ENCODE results near the gene ARSI.

ARSI gene

DNA sequence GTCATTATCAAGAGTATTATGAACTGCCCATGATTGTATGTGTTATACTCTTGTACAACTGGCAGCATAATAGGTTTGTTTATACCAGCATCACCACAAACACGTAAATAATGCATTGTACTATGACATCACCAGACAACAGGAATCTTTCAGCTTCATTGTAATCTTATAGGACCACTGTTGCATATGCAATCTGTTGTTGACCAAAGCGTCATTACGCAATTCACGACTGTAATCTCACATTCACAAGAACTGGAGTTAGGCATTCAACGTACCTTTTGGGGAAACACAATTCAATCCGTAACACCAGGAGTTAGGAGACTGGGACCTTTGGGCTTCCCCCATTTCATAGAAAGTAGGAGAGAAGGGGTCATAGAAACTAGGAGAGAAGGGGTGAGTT, 20.4 kb upstream of the ARSI start:
- TF ChIP-seq, protein P1, sequence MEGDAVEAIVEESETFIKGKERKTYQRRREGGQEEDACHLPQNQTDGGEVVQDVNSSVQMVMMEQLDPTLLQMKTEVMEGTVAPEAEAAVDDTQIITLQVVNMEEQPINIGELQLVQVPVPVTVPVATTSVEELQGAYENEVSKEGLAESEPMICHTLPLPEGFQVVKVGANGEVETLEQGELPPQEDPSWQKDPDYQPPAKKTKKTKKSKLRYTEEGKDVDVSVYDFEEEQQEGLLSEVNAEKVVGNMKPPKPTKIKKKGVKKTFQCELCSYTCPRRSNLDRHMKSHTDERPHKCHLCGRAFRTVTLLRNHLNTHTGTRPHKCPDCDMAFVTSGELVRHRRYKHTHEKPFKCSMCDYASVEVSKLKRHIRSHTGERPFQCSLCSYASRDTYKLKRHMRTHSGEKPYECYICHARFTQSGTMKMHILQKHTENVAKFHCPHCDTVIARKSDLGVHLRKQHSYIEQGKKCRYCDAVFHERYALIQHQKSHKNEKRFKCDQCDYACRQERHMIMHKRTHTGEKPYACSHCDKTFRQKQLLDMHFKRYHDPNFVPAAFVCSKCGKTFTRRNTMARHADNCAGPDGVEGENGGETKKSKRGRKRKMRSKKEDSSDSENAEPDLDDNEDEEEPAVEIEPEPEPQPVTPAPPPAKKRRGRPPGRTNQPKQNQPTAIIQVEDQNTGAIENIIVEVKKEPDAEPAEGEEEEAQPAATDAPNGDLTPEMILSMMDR (conservative IDR thresholded peaks at IDR 0.05; ENCODE audit: low read depth, low read length) = no peak
- Histone ChIP-seq H3K9ac (no peak overlapping the region), H2AFZ (ENCODE audit: low read depth) (no peak overlapping the region), H3K79me2 (ENCODE audit: insufficient read depth, low read depth) (no peaks in the 10 kb centered on the region), H3K36me3 (ENCODE audit: insufficient read depth) (no peaks in the 10 kb centered on the region), H3K4me3 (IDR thresholded peaks at IDR 0.05; ENCODE audit: insufficient read depth, low read depth, low read length) (no peak overlapping the region), H4K20me1 (ENCODE audit: insufficient read depth) (no peaks in the 10 kb centered on the region), H3K27me3 (ENCODE audit: insufficient read depth, low read depth) (no peaks in the 10 kb centered on the region), H3K4me2 (no peak overlapping the region), H3K4me1 (ENCODE audit: low read depth, poor library complexity, severe bottlenecking) (peaks cover 23% of the 10 kb centered on the region), H3K27ac (no peak overlapping the region)

DNA sequence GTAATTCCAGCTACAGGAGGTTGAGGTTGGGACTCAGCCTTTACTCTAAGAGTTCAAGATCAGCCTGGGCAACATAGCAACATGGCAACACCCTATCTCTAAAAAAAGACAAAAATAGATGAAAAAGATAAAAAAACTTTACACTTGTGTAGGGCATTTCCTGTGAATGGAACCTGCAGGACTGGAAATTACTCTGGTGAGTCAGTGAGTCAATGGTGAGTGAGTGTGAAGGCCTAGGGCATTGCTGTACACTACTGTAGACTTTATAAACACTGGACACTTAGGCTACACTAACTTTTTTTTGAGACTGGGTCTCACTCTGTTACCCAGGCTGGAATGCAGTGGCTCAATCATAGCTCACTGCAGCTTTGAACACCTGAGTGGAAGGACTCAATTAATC, 19.5 kb upstream of the ARSI start:
- no peak overlapping the region for H3K27ac ChIP-seq
- TF ChIP-seq, protein P1 (conservative IDR thresholded peaks at IDR 0.05; ENCODE audit: low read depth, low read length) = no peak
- H4K20me1 ChIP-seq (ENCODE audit: insufficient read depth) = no peaks in the 10 kb centered on the region
- no peaks in the 10 kb centered on the region for H3K27me3 ChIP-seq (ENCODE audit: insufficient read depth, low read depth)
- peaks cover 24% of the 10 kb centered on the region for H3K4me1 ChIP-seq (ENCODE audit: low read depth, poor library complexity, severe bottlenecking)
- no peaks in the 10 kb centered on the region for H3K79me2 ChIP-seq (ENCODE audit: insufficient read depth, low read depth)
- no peak overlapping the region for H3K4me3 ChIP-seq (IDR thresholded peaks at IDR 0.05; ENCODE audit: insufficient read depth, low read depth, low read length)
- H2AFZ ChIP-seq (ENCODE audit: low read depth) = no peak overlapping the region
- no peak overlapping the region for H3K4me2 ChIP-seq
- no peak overlapping the region for H3K9ac ChIP-seq
- no peaks in the 10 kb centered on the region for H3K36me3 ChIP-seq (ENCODE audit: insufficient read depth)

DNA sequence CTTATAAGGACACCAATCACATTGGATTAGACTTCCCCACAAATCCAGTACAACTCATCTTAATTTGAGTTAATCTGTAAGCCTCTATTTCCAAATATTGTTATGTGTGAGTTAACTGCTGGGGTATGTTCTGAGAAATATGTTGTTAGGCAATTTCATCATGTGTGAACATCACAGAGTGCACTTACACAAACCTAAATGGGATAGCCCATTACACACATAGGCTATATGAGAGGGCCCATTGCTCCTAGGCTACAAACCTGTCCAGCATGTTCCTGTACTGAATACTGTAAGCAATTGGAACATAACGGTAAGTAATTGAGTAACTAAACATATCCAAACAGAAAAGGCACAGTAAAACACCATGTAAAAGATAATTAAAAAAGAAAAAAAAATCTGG, 19.1 kb upstream of the ARSI start:
- Histone ChIP-seq H4K20me1 (ENCODE audit: insufficient read depth) (no peaks in the 10 kb centered on the region), H3K79me2 (ENCODE audit: insufficient read depth, low read depth) (no peaks in the 10 kb centered on the region), H3K4me1 (ENCODE audit: low read depth, poor library complexity, severe bottlenecking) (peaks cover 24% of the 10 kb centered on the region), H3K4me3 (IDR thresholded peaks at IDR 0.05; ENCODE audit: insufficient read depth, low read depth, low read length) (no peak overlapping the region), H3K27ac (no peak overlapping the region), H3K4me2 (no peak overlapping the region), H3K9ac (no peak overlapping the region), H3K36me3 (ENCODE audit: insufficient read depth) (no peaks in the 10 kb centered on the region), H2AFZ (ENCODE audit: low read depth) (no peak overlapping the region), H3K27me3 (ENCODE audit: insufficient read depth, low read depth) (no peaks in the 10 kb centered on the region)
- TF ChIP-seq, protein P1 (conservative IDR thresholded peaks at IDR 0.05; ENCODE audit: low read depth, low read length) = no peak

DNA sequence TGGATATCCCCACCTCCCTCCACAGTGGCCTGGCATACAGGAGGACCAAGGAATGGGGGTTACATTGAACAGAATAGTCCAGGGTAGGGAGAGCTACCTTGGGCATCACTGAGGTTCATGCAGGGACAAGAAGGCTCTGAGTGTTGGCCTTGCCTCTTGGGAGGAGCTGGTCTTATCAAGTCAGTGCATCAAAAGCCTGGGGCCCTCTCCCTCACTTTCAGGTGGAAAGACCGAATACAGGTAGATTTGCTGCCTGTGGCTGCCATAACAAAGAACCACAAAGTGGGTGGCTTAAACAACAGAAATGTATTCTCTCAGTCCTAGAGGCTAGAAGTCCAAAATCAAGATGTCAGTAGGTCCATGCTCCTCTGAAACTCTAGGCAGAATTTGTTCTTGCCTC, 18.5 kb upstream of the ARSI start:
- H3K4me3 ChIP-seq (IDR thresholded peaks at IDR 0.05; ENCODE audit: insufficient read depth, low read depth, low read length) = no peak overlapping the region
- no peak overlapping the region for H3K27ac ChIP-seq
- no peaks in the 10 kb centered on the region for H3K36me3 ChIP-seq (ENCODE audit: insufficient read depth)
- peaks cover 24% of the 10 kb centered on the region for H3K4me1 ChIP-seq (ENCODE audit: low read depth, poor library complexity, severe bottlenecking)
- TF ChIP-seq, protein P1 (conservative IDR thresholded peaks at IDR 0.05; ENCODE audit: low read depth, low read length) = no peak
- no peaks in the 10 kb centered on the region for H3K27me3 ChIP-seq (ENCODE audit: insufficient read depth, low read depth)
- no peaks in the 10 kb centered on the region for H3K79me2 ChIP-seq (ENCODE audit: insufficient read depth, low read depth)
- no peak overlapping the region for H3K9ac ChIP-seq
- H4K20me1 ChIP-seq (ENCODE audit: insufficient read depth) = no peaks in the 10 kb centered on the region
- H2AFZ ChIP-seq (ENCODE audit: low read depth) = no peak overlapping the region
- H3K4me2 ChIP-seq = no peak overlapping the region

Measured in KMS-11 (cell line).